HG02759 (cell line): ENCODE data around the gene MBOAT2.
"Not testable (repeated sequence)": the region's sequence is repeated elsewhere in the genome, so short reads cannot be mapped to it uniquely, and the experiment has no call there.

Experiments used
- ATAC-seq: cut with Tn5 transposase; IDR thresholded peaks from one replicate; pipeline ENCODE4 v1.9.1; 2021; ENCODE audit warnings: mild to moderate bottlenecking, moderate library complexity; ENCODE audit not compliant: unreplicated experiment

MBOAT2 gene

GRCh38 chr2:8902757-8903156 lies 100.7 kb downstream of the MBOAT2 start:
- ATAC-seq = not testable (repeated sequence)

GRCh38 chr2:8897206-8897605 lies 106.3 kb downstream of the MBOAT2 start:
- ATAC-seq = not testable (repeated sequence)

GRCh38 chr2:8896671-8897070 lies 106.8 kb downstream of the MBOAT2 start:
- not testable (repeated sequence) for ATAC-seq

- not testable (repeated sequence) for ATAC-seq
These were observed 108.2 kb downstream of the MBOAT2 start for GRCh38 chr2:8895087-8895912.

- no peak for ATAC-seq
These were observed 109.3 kb downstream of the MBOAT2 start for GRCh38 chr2:8893978-8894820.

GRCh38 chr2:8893474-8893873 lies 110.0 kb downstream of the MBOAT2 start:
- no peak for ATAC-seq

- ATAC-seq = no peak
These were observed 111.4 kb downstream of the MBOAT2 start for GRCh38 chr2:8892111-8892510.

GRCh38 chr2:8889978-8890377 lies 113.5 kb downstream of the MBOAT2 start:
- no peak for ATAC-seq

GRCh38 chr2:8888963-8889362 lies 114.5 kb downstream of the MBOAT2 start:
- no peak for ATAC-seq

GRCh38 chr2:8886876-8887275 lies 116.6 kb downstream of the MBOAT2 start:
- no peak for ATAC-seq

GRCh38 chr2:8886202-8886518 lies 117.3 kb downstream of the MBOAT2 start:
- no peak for ATAC-seq

GRCh38 chr2:8885449-8886201 lies 117.9 kb downstream of the MBOAT2 start:
- ATAC-seq = no peak

GRCh38 chr2:8884812-8885211 lies 118.7 kb downstream of the MBOAT2 start:
- ATAC-seq = no peak

GRCh38 chr2:8882094-8882493 lies 121.4 kb downstream of the MBOAT2 start:
- ATAC-seq = no peak

- no peak for ATAC-seq
These were observed 125.6 kb downstream of the MBOAT2 start for GRCh38 chr2:8877894-8878293.

GRCh38 chr2:8877332-8877731 lies 126.2 kb downstream of the MBOAT2 start:
- ATAC-seq = no peak

GRCh38 chr2:8876628-8877027 lies 126.9 kb downstream of the MBOAT2 start:
- ATAC-seq = no peak

- no peak for ATAC-seq
These were observed 130.6 kb downstream of the MBOAT2 start for GRCh38 chr2:8872821-8873432.

- no peak for ATAC-seq
These were observed 133.0 kb downstream of the MBOAT2 start for GRCh38 chr2:8870441-8870840.

GRCh38 chr2:8867363-8867762 lies 136.1 kb downstream of the MBOAT2 start:
- ATAC-seq = no peak
